ENCODE data around the gene NPTN. TPM values are rescaled to one million over a fixed set of nuclear protein-coding genes. Genes with fewer than 3 reads are reported as not detected.
A peak's percentile ranks its signal among the peaks of the same experiment; 100 is the strongest.
"Not testable (repeated sequence)": the region's sequence is repeated elsewhere in the genome, so short reads cannot be mapped to it uniquely, and the experiment has no call there.

The NPTN gene
- total RNA-seq = 54.0 TPM

- DNase-seq = peak; percentile 98
Observed at GRCh38 chr15:73633111-73633990, at the start of gene NPTN. Gene NPTN, minus strand, starts transcription at chr15:73633389. Its CDS starts 174 bp downstream, at chr15:73633215.

GRCh38 chr15:73682600-73683090 lies 49.5 kb upstream of the NPTN start:
- DNase-seq = no peak

- DNase-seq = no peak
Observed at GRCh38 chr15:73681856-73682599, 48.8 kb upstream of the NPTN start.

- DNase-seq = no peak
Observed at GRCh38 chr15:73681063-73681462, 47.9 kb upstream of the NPTN start.

GRCh38 chr15:73680549-73680948 lies 47.4 kb upstream of the NPTN start:
- no peak for DNase-seq

- DNase-seq = no peak
Observed at GRCh38 chr15:73679964-73680363, 46.8 kb upstream of the NPTN start.

- DNase-seq = no peak
Observed at GRCh38 chr15:73679180-73679579, 46.0 kb upstream of the NPTN start.

GRCh38 chr15:73678498-73678897 lies 45.3 kb upstream of the NPTN start:
- no peak for DNase-seq

- no peak for DNase-seq
Observed at GRCh38 chr15:73677733-73678132, 44.5 kb upstream of the NPTN start.

GRCh38 chr15:73677146-73677607 lies 44.0 kb upstream of the NPTN start:
- peak; percentile 44 for DNase-seq

GRCh38 chr15:73674587-73674986 lies 41.4 kb upstream of the NPTN start:
- no peak for DNase-seq

GRCh38 chr15:73660455-73660854 lies 27.3 kb upstream of the NPTN start:
- DNase-seq = no peak

- DNase-seq = no peak
Observed at GRCh38 chr15:73658645-73659044, 25.5 kb upstream of the NPTN start.

GRCh38 chr15:73655724-73656123 lies 22.5 kb upstream of the NPTN start:
- no peak for DNase-seq

- DNase-seq = no peak
Observed at GRCh38 chr15:73654659-73655058, 21.5 kb upstream of the NPTN start.

GRCh38 chr15:73650416-73651126 lies 17.4 kb upstream of the NPTN start:
- no peak for DNase-seq

GRCh38 chr15:73648014-73648295 lies 14.8 kb upstream of the NPTN start:
- DNase-seq = no peak

- no peak for DNase-seq
Observed at GRCh38 chr15:73647259-73648013, 14.2 kb upstream of the NPTN start.

GRCh38 chr15:73639464-73639863 lies 6.3 kb upstream of the NPTN start:
- DNase-seq = not testable (repeated sequence)

- no peak for DNase-seq
Observed at GRCh38 chr15:73637527-73637926, 4.3 kb upstream of the NPTN start.

GRCh38 chr15:73633991-73634495 lies 854 bp upstream of the NPTN start:
- DNase-seq = no peak

GRCh38 chr15:73632670-73633058 lies 525 bp downstream of the NPTN start:
- DNase-seq = no peak

Data from skin of body (tissue), 2 donors.